ENCODE data around the gene KCNK5. TPM values are rescaled to one million over a fixed set of nuclear protein-coding genes. Genes with fewer than 3 reads are reported as not detected.
A peak's percentile ranks its signal among the peaks of the same experiment; 100 is the strongest.

KCNK5 gene
- total and polyA plus RNA-seq, 7 donors = 3.0 to 26.9 (median 7.5) TPM

GRCh38 chr6:39167321-39167720 lies 62.0 kb downstream of the KCNK5 start:
- DNase-seq = no peak
- no peak overlapping the region for H3K4me3 ChIP-seq
- H3K9me3 ChIP-seq = peaks cover 0 to 5% (median 4%) of the 10 kb centered on the region in 4 donors
- H3K27ac ChIP-seq = no peak overlapping the region
- intact Hi-C loops (cut with DNase I) = no loop called here
- 88 to 89% methylated on average over 5 of the region's 5 CpGs for WGBS, 2 donors
- TF ChIP-seq EP300 (IDR thresholded peaks at IDR 0.05) (no peak), CTCF (IDR thresholded peaks at IDR 0.05) (no peak), POLR2A (IDR thresholded peaks at IDR 0.05) (no peak), POLR2AphosphoS5 (IDR thresholded peaks at IDR 0.05) (no peak)
- H3K36me3 ChIP-seq = no peaks in the 10 kb centered on the region
- peaks cover 0 to 3% (median 0%) of the 10 kb centered on the region in 4 donors for H3K4me1 ChIP-seq
- peaks cover 0 to 11% (median 0%) of the 10 kb centered on the region in 3 donors for H3K27me3 ChIP-seq

GRCh38 chr6:39166912-39167290 lies 62.4 kb downstream of the KCNK5 start:
- TF ChIP-seq CTCF (IDR thresholded peaks at IDR 0.05) = no peak
- no peak for TF ChIP-seq POLR2AphosphoS5 (IDR thresholded peaks at IDR 0.05)
- H3K27ac ChIP-seq = no peak overlapping the region
- H3K4me3 ChIP-seq = no peak overlapping the region
- H3K9me3 ChIP-seq = peaks cover 0 to 5% (median 4%) of the 10 kb centered on the region in 4 donors
- intact Hi-C loops (cut with DNase I) = loop anchor here (1.0 kb wide), 1 partner anchor 136 kb away; no protein-coding TSS in a partner anchor
- no peaks in the 10 kb centered on the region for H3K36me3 ChIP-seq
- WGBS, 2 donors = 14 to 53% methylated on average over 5 of the region's 5 CpGs
- peaks cover 0 to 3% (median 0%) of the 10 kb centered on the region in 4 donors for H3K4me1 ChIP-seq
- peaks cover 0 to 11% (median 0%) of the 10 kb centered on the region in 3 donors for H3K27me3 ChIP-seq
- no peak for DNase-seq

- H3K36me3 ChIP-seq = no peaks in the 10 kb centered on the region
- peak; percentile 77 for DNase-seq
- H3K4me1 ChIP-seq = peaks cover 0 to 3% (median 0%) of the 10 kb centered on the region in 4 donors
- intact Hi-C loops (cut with DNase I) = loop anchor here (1.0 kb wide), 1 partner anchor 137 kb away; no protein-coding TSS in a partner anchor
- 28 to 30% methylated on average over 20 of the region's 20 CpGs for WGBS, 2 donors
- peaks cover 0 to 11% (median 0%) of the 10 kb centered on the region in 3 donors for H3K27me3 ChIP-seq
- H3K9me3 ChIP-seq = peaks cover 0 to under 1% (median 0%) of the 10 kb centered on the region in 4 donors
- TF ChIP-seq POLR2A (IDR thresholded peaks at IDR 0.05) = no peak
- no peak for TF ChIP-seq POLR2AphosphoS5 (IDR thresholded peaks at IDR 0.05)
- peak; percentile 42 to 67 (median 62) for TF ChIP-seq CTCF (IDR thresholded peaks at IDR 0.05)
- no peak for TF ChIP-seq EP300 (IDR thresholded peaks at IDR 0.05)
- no peak overlapping the region for H3K4me3 ChIP-seq
- no peak overlapping the region for H3K27ac ChIP-seq
Measured at GRCh38 chr6:39166189-39166911, 62.9 kb downstream of the KCNK5 start.

GRCh38 chr6:39157511-39157910 lies 71.8 kb downstream of the KCNK5 start:
- Histone ChIP-seq H3K27me3 (no peaks in the 10 kb centered on the region), H3K4me3 (no peak overlapping the region), H3K4me1 (no peaks in the 10 kb centered on the region), H3K36me3 (no peaks in the 10 kb centered on the region), H3K27ac (no peak overlapping the region), H3K9me3 (no peaks in the 10 kb centered on the region)
- intact Hi-C loops (cut with DNase I) = no loop called here
- 60 to 73% methylated on average over 3 of the region's 3 CpGs for WGBS, 2 donors
- TF ChIP-seq POLR2AphosphoS5 (IDR thresholded peaks at IDR 0.05) = no peak
- no peak for TF ChIP-seq CTCF (IDR thresholded peaks at IDR 0.05)
- TF ChIP-seq EP300 (IDR thresholded peaks at IDR 0.05) = no peak
- no peak for TF ChIP-seq POLR2A (IDR thresholded peaks at IDR 0.05)
- DNase-seq = no peak
